ENCODE data around the gene NOB1. TPM values are rescaled to one million over a fixed set of nuclear protein-coding genes. Genes with fewer than 3 reads are reported as not detected.

Gene NOB1
- total RNA-seq, 1 donor from 2014 or later, result 22.7 TPM

- Mint-ChIP-seq H3K27ac (ENCODE audit: unreplicated experiment) (no peak overlapping the region), H3K9me3 (ENCODE audit: unreplicated experiment) (no peaks in the 10 kb centered on the region), H3K4me1 (ENCODE audit: low read depth, unreplicated experiment) (peaks cover 6% of the 10 kb centered on the region), H3K4me3 (ENCODE audit: unreplicated experiment) (no peak overlapping the region), H3K27me3 (ENCODE audit: unreplicated experiment) (no peaks in the 10 kb centered on the region), H3K36me3 (ENCODE audit: unreplicated experiment) (no peaks in the 10 kb centered on the region)
- DNase-seq, result no peak
- TF ChIP-seq, protein P1, sequence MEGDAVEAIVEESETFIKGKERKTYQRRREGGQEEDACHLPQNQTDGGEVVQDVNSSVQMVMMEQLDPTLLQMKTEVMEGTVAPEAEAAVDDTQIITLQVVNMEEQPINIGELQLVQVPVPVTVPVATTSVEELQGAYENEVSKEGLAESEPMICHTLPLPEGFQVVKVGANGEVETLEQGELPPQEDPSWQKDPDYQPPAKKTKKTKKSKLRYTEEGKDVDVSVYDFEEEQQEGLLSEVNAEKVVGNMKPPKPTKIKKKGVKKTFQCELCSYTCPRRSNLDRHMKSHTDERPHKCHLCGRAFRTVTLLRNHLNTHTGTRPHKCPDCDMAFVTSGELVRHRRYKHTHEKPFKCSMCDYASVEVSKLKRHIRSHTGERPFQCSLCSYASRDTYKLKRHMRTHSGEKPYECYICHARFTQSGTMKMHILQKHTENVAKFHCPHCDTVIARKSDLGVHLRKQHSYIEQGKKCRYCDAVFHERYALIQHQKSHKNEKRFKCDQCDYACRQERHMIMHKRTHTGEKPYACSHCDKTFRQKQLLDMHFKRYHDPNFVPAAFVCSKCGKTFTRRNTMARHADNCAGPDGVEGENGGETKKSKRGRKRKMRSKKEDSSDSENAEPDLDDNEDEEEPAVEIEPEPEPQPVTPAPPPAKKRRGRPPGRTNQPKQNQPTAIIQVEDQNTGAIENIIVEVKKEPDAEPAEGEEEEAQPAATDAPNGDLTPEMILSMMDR (IDR thresholded peaks at IDR 0.05; ENCODE audit: partially characterized antibody, unreplicated experiment), result no peak
Measured at GRCh38 chr16:69721441-69721957, 33.2 kb downstream of the NOB1 start.

DNA sequence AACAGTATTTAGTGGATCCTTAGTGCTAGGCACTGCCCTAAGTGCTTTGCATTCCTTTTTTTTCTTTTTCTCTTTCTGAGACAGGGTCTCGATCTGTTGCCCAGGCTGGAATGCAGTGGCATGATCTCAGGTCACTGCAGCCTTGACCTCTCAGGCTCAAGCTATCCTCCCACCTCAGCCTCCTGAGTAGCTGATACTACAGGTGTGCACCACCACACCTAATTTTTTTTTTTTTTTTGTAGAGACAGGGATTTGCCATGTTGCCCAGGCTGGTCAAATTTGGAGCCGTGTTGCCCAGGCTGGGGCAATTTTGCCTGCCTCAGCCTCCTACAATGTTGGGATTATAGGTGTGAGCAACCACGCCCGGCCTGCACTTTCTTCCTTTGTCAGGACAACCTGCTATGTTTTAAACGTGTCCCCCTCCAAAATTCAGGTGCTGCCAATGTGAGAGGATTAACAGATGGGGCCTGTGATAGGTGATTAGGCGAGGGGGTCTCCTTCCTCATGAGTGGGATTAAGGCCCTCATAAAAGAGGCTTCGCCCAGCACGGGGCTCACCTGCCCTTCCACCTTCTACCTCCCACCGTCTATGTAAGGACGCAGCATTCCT lies 33.8 kb downstream of the NOB1 start:
- H3K27ac Mint-ChIP-seq (ENCODE audit: unreplicated experiment), result no peak overlapping the region
- no peak overlapping the region for H3K4me3 Mint-ChIP-seq (ENCODE audit: unreplicated experiment)
- DNase-seq, result no peak
- H3K27me3 Mint-ChIP-seq (ENCODE audit: unreplicated experiment), result no peaks in the 10 kb centered on the region
- peaks cover 6% of the 10 kb centered on the region for H3K4me1 Mint-ChIP-seq (ENCODE audit: low read depth, unreplicated experiment)
- TF ChIP-seq, protein P1 (IDR thresholded peaks at IDR 0.05; ENCODE audit: partially characterized antibody, unreplicated experiment), result no peak
- no peaks in the 10 kb centered on the region for H3K9me3 Mint-ChIP-seq (ENCODE audit: unreplicated experiment)
- H3K36me3 Mint-ChIP-seq (ENCODE audit: unreplicated experiment), result no peaks in the 10 kb centered on the region

DNA sequence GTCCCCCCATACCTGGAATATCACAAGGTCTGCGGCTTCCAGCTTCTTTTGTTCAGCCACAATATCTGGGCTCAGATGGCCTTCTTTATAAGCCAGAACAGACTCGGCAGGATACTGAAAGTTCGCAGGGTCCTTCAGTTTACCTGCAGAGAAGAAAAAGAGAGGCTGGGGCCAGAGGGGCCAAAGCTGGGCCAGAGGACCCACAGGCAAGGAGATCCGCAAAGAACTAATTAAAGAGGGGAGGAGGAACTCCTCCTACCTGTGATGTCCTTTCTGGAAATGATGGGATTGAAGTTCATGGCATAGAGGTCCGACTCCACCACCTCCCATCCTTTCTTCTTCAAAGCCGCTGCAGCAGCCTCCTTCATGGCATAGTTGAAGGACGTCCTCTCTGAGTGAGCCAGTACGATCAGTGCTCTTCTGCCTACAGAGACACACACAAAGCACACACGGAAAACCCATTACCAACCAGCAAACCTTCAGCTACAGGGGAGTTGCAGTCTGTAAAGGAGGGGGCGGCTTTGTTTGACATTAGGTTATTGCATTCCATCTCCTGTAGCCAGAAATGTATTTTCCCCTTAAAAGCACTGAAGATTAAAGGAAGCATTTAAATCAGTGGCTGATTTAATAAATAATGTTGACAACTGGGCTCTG lies 36.5 kb downstream of the NOB1 start:
- Mint-ChIP-seq H3K4me3 (ENCODE audit: unreplicated experiment) (no peak overlapping the region), H3K4me1 (ENCODE audit: low read depth, unreplicated experiment) (no peaks in the 10 kb centered on the region), H3K27me3 (ENCODE audit: unreplicated experiment) (no peaks in the 10 kb centered on the region), H3K9me3 (ENCODE audit: unreplicated experiment) (no peaks in the 10 kb centered on the region), H3K36me3 (ENCODE audit: unreplicated experiment) (no peaks in the 10 kb centered on the region), H3K27ac (ENCODE audit: unreplicated experiment) (no peak overlapping the region)
- TF ChIP-seq, protein P1 (IDR thresholded peaks at IDR 0.05; ENCODE audit: partially characterized antibody, unreplicated experiment), result no peak
- DNase-seq, result no peak

DNA sequence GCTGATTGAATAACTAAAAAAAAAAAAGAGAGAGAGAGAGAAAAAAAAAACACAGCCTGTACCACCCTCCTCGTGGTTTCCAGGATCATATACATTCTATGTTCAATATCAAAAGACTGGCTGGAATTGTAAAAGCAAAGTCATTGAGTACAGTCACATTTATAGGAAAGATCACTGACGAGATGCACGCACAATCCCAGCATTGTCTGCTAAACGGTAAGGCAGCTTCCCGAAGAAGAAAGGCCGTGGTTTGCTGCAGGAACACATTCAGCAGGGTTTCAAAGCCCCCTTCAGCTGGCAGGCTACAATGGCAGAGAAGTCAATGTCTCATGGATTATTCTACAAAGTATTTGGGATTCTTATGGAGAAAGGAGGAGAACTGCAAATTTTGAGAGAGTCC lies 37.7 kb downstream of the NOB1 start:
- TF ChIP-seq, protein P1 (IDR thresholded peaks at IDR 0.05; ENCODE audit: partially characterized antibody, unreplicated experiment), result no peak
- DNase-seq, result no peak
- Mint-ChIP-seq H3K4me3 (ENCODE audit: unreplicated experiment) (no peak overlapping the region), H3K9me3 (ENCODE audit: unreplicated experiment) (no peaks in the 10 kb centered on the region), H3K27ac (ENCODE audit: unreplicated experiment) (no peak overlapping the region), H3K4me1 (ENCODE audit: low read depth, unreplicated experiment) (no peaks in the 10 kb centered on the region), H3K27me3 (ENCODE audit: unreplicated experiment) (no peaks in the 10 kb centered on the region), H3K36me3 (ENCODE audit: unreplicated experiment) (no peaks in the 10 kb centered on the region)

DNA sequence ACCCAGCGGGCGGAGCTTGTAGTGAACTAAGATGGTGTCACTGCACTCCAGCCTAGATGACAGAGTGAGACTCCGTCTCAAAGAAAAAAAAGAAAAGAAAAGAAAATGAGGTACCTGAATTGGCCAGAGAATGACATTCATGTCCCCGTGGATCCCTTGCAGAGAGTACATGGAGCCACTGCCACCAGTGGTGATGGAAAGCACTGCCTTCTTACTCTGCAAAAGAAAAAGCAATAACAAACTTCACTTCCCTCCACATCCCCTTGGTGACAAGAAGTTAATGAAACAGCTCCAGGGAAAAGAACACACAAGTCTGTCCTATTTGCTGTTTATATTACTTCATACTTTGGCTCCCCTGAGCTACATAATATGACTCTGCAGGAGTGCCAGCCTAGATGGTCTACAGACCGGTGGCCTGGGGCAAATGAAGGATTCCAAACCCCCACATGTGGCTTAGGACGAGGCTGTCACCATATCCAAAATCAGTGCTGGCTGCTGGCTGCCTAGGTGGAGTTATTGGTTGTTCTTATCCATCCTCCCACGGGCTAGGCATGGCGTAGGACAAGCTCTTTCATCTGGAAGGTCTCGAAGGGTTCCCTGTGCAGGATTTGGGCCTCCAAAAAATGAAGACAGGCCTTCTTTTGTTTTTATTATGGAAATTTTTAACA lies 41.7 kb downstream of the NOB1 start:
- no peaks in the 10 kb centered on the region for H3K36me3 Mint-ChIP-seq (ENCODE audit: unreplicated experiment)
- H3K27ac Mint-ChIP-seq (ENCODE audit: unreplicated experiment), result no peak overlapping the region
- H3K4me3 Mint-ChIP-seq (ENCODE audit: unreplicated experiment), result no peak overlapping the region

More for the DNA sequence above, 41.7 kb downstream of the NOB1 start:
- Mint-ChIP-seq H3K27me3 (ENCODE audit: unreplicated experiment) (peaks cover under 1% of the 10 kb centered on the region), H3K9me3 (ENCODE audit: unreplicated experiment) (no peaks in the 10 kb centered on the region), H3K4me1 (ENCODE audit: low read depth, unreplicated experiment) (no peaks in the 10 kb centered on the region)
- DNase-seq, result no peak
- TF ChIP-seq, protein P1 (IDR thresholded peaks at IDR 0.05; ENCODE audit: partially characterized antibody, unreplicated experiment), result no peak
